Heart right ventricle (tissue), 16 donors: ENCODE data around the gene USP50. TPM values are rescaled to one million over a fixed set of nuclear protein-coding genes. Genes with fewer than 3 reads are reported as not detected.

Experiments
- ATAC-seq, 8 donors: fragments of 200-7000 bp; cut with Tn5 transposase; one replicate each; pipeline ENCODE4 v1.9.1; 2020; ENCODE audit warnings: mild to moderate bottlenecking in 8 of 8, moderate library complexity in 8 of 8, moderate number of reproducible peaks in 1 of 8
- DNase-seq, 2 donors: peaks; one replicate each; pipeline ENCODE4 v3.0.0-alpha.2; 2020
- H3K27ac ChIP-seq, 10 donors: fragments of 200-600 bp; sonication (generic) in 2 of 10; one replicate each; pipeline versions ENCODE4 v1.5.0 to v1.8.0; 2020 to 2022; ENCODE audit warnings: mild to moderate bottlenecking in 3 of 10
- H3K27me3 ChIP-seq, 7 donors: fragments of 200-600 bp; one replicate each; pipeline ENCODE4 v1.8.0; 2021 to 2022; ENCODE audit warnings: mild to moderate bottlenecking in 2 of 7
- H3K36me3 ChIP-seq, 9 donors: fragments of 200-600 bp; sonication (generic) in 1 of 9; one replicate each; pipeline versions ENCODE4 v1.5.0 to v1.8.0; 2020 to 2022; ENCODE audit warnings: mild to moderate bottlenecking in 2 of 9
- H3K4me1 ChIP-seq, 9 donors: fragments of 200-600 bp; sonication (generic) in 1 of 9; one replicate each; pipeline versions ENCODE4 v1.5.0 to v1.8.0; 2020 to 2022; ENCODE audit warnings: mild to moderate bottlenecking in 4 of 9
- H3K4me3 ChIP-seq, 10 donors: fragments of 200-600 bp; sonication (generic) in 2 of 10; one replicate each; pipeline versions ENCODE4 v1.5.0 to v1.8.0; 2020 to 2022; ENCODE audit warnings: mild to moderate bottlenecking in 7 of 10, moderate library complexity in 2 of 10
- H3K9me3 ChIP-seq, 11 donors: fragments of 200-600 bp in 10 of 11; sonication (generic) in 2 of 11; one replicate each; pipeline versions ENCODE4 v1.5.0 to v1.8.0; 2013 to 2022; ENCODE audit warnings: mild to moderate bottlenecking in 2 of 11, control low read depth in 1 of 11, moderate library complexity in 1 of 11
- CTCF ChIP-seq, 9 donors: fragments of 200-600 bp; sonication (generic) in 2 of 9; IDR thresholded peaks; one replicate each; pipeline versions ENCODE4 v1.5.0 to v1.8.0; 2021 to 2022; ENCODE audit warnings: antibody characterized with exemption in 9 of 9, mild to moderate bottlenecking in 5 of 9, moderate library complexity in 1 of 9
- whole genome bisulfite sequencing, 2 donors: extraction: QIAGEN DNeasy Blood & Tissue Kit; methylation state at CpG; one replicate each; pipeline ENCODE4 v1.1.7; 2013; ENCODE audit warnings: inconsistent platforms in 1 of 2; 5-methylcytosine and 5-hydroxymethylcytosine counted together
- intact Hi-C, 10 donors: fragments of 100-400 bp; cut with DNase I; formaldehyde crosslinking; loops; one replicate each; pipeline versions ENCODE4 v1.11.1 to v1.14.2; 2022
- long read RNA-seq, 3 donors: library from polyadenylated mRNA; unstranded; transcript quantifications; one replicate each; pipeline ENCODE4 v2.0.0, GENCODE V29; 2020 to 2021
- polyA plus RNA-seq, 2 donors: library from polyadenylated mRNA; stranded (reverse); fragments of 200-250 nt; gene quantifications; one replicate each; pipeline ENCODE4 v1.2.3, GENCODE V29; 2013
- total RNA-seq, 10 donors: library from RNA; stranded (reverse); fragmentation: NEBNext Ultra II Directional in 3 of 10; extraction: Animal tissue kit (Norgen Biotek cat#: 25700) in 3 of 10; gene quantifications; one replicate each; pipeline versions ENCODE4 v1.2.1 to v1.2.4, GENCODE V29; 2021 to 2023
- donor health status: Arrhythmogenic right ventricular cardiomyopathy.
- donor health status: ischemic (EF 13 %, LVEDD 7.1; RV severe dilation, severe dysfunction).
- donor health status: healthy with polysubstance abuse.
- donor health status: DM: no; HTN: yes; CAD: no.
- donor health status: DM: no; HTN: no; CAD: no.
- donor health status: ischemic (EF 25% LVEDD 6.9; RV normal size, moderate dysfunction).
- donor health status: ischemic (EF 25% LVEDD 5.7; RV mildly dilated, moderate dysfunction).
- donor health status: healthy.
- donor health status: DM: yes; HTN: yes; CAD: no.
- donor health status: Ischemic cardiomyopathy.
- donor health status: ischemic (EF 35%, LVEDD 5.7; RV mildly dilated, moderate dysfunction).
- donor health status: nonischemic (EF 11% LVEDD 7.7; RV severe dilation, severe dysfunction).
- donor health status: DM: yes; HTN: yes; CAD: no.
- donor health status: PGD.
- donor health status: ischemic (EF 29% LVEDD 5.4; RV normal size, mild dysfunction).
- donor health status: nonischemic (EF 23%, LVEDD 6.1; RV moderate dilation, normal function).

The USP50 gene
- 1 to 10 TPM in 1 of 10 donors, under 1 TPM in 6, not detected in 3; 0.23 to 1.2 (median 0.57) TPM for total RNA-seq
- polyA plus RNA-seq = not detected
- long read RNA-seq, donor 1 = 0 reads
- long read RNA-seq, donor 2, partial matches to known transcripts = 0 of 1 reads
- long read RNA-seq, donor 2, other reads (novel, unspliced or antisense) = 1 of 1 reads
- long read RNA-seq, donor 3, partial matches to known transcripts = 0 of 1 reads
- long read RNA-seq, donor 3, other reads (novel, unspliced or antisense) = 1 of 1 reads

GRCh38 chr15:50546566-50546965 lies at the start of gene USP50:
TSS of gene USP50 (minus strand) at chr15:50546666. CDS start at chr15:50546525, 141 bp downstream.
- no peak within 1 kb of the TSS for H3K27ac ChIP-seq
- DNase-seq = no peak
- TF ChIP-seq CTCF (IDR thresholded peaks at IDR 0.05) = no peak
- H3K27me3 ChIP-seq = no peaks in the 10 kb centered on the region
- intact Hi-C loops = no loop called here
- WGBS, 2 donors = 90 to 93% methylated on average over 5 of the region's 5 CpGs
- no peak for ATAC-seq
- no peaks in the 10 kb centered on the region for H3K36me3 ChIP-seq
- H3K4me3 ChIP-seq = no peak within 1 kb of the TSS
- no peaks in the 10 kb centered on the region for H3K4me1 ChIP-seq
- H3K9me3 ChIP-seq = no peaks in the 10 kb centered on the region

GRCh38 chr15:50594311-50594710 lies 47.8 kb upstream of the USP50 start:
- ATAC-seq (no peak), DNase-seq (no peak)
- Histone ChIP-seq H3K36me3 (peaks cover 0 to 100% (median 66%) of the 10 kb centered on the region in 9 donors), H3K27ac (no peak overlapping the region), H3K27me3 (no peaks in the 10 kb centered on the region), H3K4me1 (no peaks in the 10 kb centered on the region), H3K9me3 (no peaks in the 10 kb centered on the region), H3K4me3 (no peak overlapping the region)
- TF ChIP-seq CTCF (IDR thresholded peaks at IDR 0.05) = no peak
- 87% methylated on average over 2 of the region's 2 CpGs for WGBS, 2 donors
- intact Hi-C loops = loop anchor here in 2 of 10 donors (5.0 to 10.0 kb wide), 2 partner anchors 33 to 50 kb away; no protein-coding TSS in a partner anchor

GRCh38 chr15:50593761-50594160 lies 47.3 kb upstream of the USP50 start:
- DNase-seq = no peak
- no peak for TF ChIP-seq CTCF (IDR thresholded peaks at IDR 0.05)
- Histone ChIP-seq H3K36me3 (peaks cover 0 to 100% (median 67%) of the 10 kb centered on the region in 9 donors), H3K4me1 (no peaks in the 10 kb centered on the region), H3K27me3 (no peaks in the 10 kb centered on the region), H3K9me3 (no peaks in the 10 kb centered on the region), H3K27ac (no peak overlapping the region), H3K4me3 (no peak overlapping the region)
- intact Hi-C loops = loop anchor here in 2 of 10 donors (5.0 to 10.0 kb wide), 2 partner anchors 34 to 51 kb away; no protein-coding TSS in a partner anchor
- no peak for ATAC-seq
- 75 to 88% methylated on average over 3 of the region's 3 CpGs for WGBS, 2 donors

GRCh38 chr15:50590288-50590687 lies 43.8 kb upstream of the USP50 start:
- H3K36me3 ChIP-seq = peaks cover 0 to 100% (median 82%) of the 10 kb centered on the region in 9 donors

More at GRCh38 chr15:50590288-50590687, 43.8 kb upstream of the USP50 start:
- no peak for DNase-seq
- Histone ChIP-seq H3K27ac (no peak overlapping the region), H3K27me3 (no peaks in the 10 kb centered on the region), H3K4me1 (no peaks in the 10 kb centered on the region), H3K9me3 (no peaks in the 10 kb centered on the region), H3K4me3 (no peak overlapping the region)
- intact Hi-C loops = loop anchor here in 2 of 10 donors (5.0 to 10.0 kb wide), 2 partner anchors 37 to 55 kb away; no protein-coding TSS in a partner anchor
- ATAC-seq = no peak
- no peak for TF ChIP-seq CTCF (IDR thresholded peaks at IDR 0.05)
- 86 to 87% methylated on average over 1 of the region's 1 CpG for WGBS, 2 donors
